CD4-positive, alpha-beta T cell treated with Interleukin-17A for 1 hour (primary cell): ENCODE results near the gene SPATA32.

Experiments
- DNase-seq: peaks from one replicate; pipeline ENCODE4 v3.0.0-alpha.2; 2020

The SPATA32 gene

DNA sequence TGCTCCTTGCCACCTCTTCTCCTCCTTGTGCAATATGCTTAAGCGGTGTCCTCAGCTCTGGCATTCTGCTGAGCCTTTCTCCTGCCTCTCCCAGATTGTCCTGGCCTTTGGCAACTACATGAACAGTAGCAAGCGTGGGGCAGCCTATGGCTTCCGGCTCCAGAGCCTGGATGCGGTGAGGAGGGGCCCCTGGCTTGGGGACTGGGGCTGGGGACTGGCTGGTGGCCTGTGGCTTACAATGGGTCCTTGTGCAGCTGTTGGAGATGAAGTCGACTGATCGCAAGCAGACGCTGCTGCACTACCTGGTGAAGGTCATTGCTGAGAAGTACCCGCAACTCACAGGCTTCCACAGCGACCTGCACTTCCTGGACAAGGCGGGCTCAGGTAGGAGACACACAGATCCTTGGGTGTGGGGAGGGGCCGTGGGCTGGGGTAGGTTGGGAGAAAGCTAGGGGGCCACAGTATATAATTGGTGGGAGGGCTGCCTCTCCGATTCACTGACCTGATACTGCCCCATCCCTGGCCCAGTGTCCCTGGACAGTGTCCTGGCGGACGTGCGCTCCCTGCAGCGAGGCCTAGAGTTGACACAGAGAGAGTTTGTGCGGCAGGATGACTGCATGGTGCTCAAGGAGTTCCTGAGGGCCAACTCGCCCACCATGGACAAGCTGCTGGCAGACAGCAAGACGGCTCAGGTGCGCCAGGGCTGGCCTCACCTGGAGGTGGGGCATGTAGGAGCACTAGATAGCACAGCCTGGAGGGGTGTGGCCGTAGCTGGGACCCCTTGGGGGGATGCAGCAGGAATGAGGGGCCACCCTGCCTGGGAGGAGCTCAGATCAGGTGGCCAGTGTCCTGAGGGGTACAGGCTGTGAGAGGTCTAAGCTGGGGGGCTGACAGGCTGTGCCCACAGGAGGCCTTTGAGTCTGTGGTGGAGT is 16.9 kb downstream of the SPATA32 start:
- DNase-seq, result no peak

- no peak for DNase-seq
Observed at GRCh38 chr17:45243750-45244149, 18.1 kb downstream of the SPATA32 start.

GRCh38 chr17:45242029-45242414 is 19.9 kb downstream of the SPATA32 start:
- no peak for DNase-seq

DNA sequence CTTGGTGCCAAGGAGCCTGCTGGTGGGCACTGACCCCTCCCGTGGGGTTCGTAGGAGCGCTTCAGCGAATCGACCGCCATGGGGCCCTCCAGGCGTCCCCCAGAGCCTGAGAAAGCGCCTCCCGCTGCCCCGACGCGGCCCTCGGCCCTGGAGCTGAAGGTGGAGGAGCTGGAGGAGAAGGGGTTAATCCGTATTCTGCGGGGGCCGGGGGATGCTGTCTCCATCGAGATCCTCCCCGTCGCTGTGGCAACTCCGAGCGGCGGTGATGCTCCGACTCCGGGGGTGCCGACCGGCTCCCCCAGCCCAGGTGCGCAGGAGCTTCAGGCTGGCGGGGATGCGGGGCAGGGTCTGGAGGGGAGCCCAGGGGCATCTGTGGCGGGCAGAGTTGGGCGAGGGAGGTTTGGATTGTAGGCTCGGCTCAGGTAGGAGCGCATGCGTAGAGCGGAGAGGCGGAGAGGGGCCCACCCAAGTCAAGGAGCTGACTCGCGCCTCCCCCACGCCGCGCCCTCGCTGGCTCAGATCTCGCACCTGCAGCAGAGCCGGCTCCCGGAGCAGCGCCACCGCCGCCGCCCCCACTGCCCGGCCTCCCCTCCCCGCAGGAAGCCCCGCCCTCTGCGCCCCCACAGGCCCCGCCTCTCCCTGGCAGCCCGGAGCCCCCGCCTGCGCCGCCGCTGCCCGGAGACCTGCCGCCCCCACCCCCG is 20.4 kb downstream of the SPATA32 start:
- no peak for DNase-seq

DNA sequence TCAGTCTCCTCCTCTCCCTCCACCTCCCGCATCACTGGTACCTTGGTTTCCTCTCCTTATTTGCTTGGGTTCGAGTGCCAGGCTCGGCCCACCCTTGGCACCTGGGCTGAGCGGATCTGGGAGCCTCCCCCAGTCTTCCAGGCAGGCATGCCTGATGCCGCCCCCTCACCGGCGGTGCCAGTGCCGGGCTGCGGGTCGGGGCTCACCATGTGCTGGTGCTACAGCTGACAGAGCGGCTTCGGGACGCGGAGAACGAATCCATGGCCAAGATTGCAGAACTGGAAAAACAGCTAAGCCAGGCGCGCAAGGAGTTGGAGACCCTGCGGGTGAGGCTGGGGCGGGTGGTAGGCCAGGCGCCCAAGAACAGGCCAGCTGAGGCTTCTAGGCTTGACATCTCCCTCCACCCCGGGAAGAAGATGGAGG is 21.0 kb downstream of the SPATA32 start:
- DNase-seq, result no peak

DNA sequence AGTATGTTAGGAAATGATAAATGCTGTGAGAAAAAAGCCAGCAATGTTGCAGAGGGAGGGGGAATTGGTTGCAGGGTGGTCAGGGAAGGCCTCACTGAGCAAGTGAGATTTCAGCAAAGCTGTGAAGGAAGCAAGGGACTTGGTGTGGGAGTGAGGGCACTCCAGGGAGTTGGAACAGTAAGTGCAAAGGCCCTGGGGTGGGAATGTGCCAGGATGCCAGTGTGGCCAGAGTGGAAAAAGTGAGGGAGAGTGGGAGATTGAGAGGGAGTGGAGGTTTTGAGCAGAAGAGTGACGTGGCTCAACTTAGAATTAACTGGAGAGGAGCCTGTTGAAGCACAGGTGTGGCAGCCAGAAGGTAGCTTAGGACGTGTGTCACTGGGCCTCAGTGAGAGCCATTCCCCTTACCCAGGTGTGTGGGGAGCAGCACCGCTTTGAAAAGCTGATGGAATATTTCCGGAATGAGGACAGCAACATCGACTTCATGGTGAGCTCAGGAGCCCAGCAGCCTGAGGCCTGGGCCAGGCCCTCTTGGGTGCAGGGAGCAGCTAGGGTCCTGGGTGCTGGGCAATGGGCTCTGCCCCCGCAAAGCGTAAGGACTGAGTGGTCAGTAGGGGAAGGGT is 23.6 kb downstream of the SPATA32 start:
- DNase-seq, result no peak

- DNase-seq, result no peak
Observed at GRCh38 chr17:45237686-45238085, 24.2 kb downstream of the SPATA32 start.

GRCh38 chr17:45236282-45236606 is 25.6 kb downstream of the SPATA32 start:
- DNase-seq, result no peak

GRCh38 chr17:45235416-45236281 is 26.2 kb downstream of the SPATA32 start:
- peak; percentile 82 for DNase-seq

DNA sequence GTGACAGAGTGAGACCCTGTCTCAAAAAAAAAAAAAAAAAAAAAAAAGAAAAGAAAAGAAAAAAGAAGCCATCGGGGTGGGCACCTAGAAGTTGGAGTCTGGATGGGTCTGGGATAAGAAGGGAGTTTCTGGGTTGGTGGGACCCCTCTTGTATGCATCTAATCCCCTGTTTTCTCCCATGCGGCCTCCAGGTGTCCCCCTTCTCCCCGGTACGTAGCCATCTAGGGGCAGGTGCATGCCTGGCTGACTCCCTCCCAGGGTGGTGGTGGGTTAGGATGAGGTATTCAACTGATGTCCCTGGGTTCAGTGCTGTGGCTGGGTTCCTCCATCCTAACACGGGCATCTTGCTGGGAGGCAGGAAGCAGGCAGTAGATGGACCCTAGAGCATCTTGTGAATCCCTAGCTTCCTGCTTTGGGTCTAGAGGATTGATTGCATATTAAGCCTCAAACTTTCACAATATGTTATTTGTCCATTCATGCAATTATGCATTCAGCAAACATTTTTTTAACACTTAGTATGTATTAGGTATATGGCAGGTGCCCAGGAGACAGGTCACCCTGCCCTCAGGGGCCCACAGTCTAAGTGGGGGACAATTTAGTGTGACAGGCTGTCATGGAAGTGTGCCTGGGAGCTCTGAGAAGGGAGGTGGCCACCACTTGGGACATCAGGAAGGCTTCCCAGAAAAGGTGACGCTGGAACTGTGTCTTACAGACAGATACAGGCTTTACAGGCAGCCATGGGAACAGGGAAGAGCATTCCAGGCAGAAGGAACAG is 27.1 kb downstream of the SPATA32 start:
- DNase-seq, result peak; percentile 67

- no peak for DNase-seq
Observed at GRCh38 chr17:45233423-45233924, 28.4 kb downstream of the SPATA32 start.

DNA sequence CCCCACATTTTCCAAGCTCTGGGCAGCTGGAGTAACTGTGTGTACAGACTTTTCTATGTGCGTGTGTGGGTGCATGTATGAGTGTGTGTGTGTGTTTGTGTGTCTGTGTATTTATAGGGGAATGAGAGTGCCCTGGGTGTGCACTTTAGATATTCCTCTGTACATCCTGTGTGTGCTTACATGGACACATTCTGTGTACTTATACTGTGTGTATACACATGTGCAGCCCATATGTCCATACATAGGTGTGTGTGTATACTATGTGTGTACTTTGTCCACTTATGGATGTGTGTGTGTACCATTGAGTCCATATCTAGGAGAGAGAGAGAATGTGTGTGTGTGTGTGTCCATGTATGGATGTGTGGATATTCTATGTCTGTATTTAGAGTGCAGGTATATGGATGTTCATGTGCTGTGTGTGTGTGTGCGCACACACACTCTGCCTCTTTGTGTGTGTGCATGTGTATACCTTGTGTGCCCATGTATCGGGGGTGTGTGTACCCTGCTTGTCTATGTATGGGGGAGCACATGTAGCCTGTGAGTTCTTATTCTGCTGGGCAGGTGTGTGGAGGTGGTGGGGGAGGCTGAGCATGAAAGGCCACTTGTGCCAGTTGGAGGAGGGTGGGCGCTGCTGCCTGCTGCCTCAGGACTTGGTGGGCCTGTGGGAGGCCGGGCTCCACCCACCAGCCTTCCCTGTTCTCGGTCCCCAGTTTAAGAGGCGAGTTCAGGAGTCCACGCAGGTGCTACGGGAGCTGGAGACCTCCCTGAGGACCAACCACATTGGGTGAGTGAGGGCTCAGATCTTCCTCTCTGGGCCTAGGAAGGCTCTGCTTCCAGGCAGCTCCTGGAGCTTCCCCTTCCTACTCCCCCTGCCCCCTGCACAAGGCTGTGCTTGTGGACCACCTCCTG is 29.1 kb downstream of the SPATA32 start:
- no peak for DNase-seq

DNA sequence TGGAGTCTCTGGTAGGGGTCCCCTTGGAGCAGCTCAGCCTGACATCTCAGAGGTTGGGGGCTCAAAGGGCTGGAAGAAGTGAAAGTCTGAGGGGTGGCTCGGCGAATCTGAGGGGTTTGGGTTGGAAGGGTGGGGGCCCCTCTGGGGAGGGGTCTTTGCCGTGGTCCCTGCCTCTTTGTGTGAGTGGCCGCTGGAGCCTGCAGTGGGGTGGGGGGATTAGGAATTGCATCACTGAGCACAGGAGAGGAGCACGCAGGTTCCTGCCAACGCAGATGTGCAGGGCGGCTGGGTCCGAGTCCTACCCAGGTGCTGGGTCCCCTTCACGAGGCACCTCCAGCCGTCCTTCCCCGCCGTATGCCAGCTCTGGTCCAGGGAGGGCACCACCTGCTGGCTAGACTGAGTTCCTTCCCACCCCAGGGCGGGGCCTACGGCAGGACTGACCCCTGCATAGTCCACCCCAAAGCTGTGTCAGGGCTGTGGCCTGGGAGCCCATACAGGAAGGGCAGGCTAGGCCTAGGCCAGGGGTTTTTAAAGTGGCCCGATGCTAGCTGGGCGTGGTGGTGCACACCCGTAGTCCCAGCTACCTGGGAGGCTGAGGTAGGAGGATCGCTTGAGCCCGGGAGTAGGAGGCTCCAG is 30.3 kb downstream of the SPATA32 start:
- peak; percentile 44 for DNase-seq

DNA sequence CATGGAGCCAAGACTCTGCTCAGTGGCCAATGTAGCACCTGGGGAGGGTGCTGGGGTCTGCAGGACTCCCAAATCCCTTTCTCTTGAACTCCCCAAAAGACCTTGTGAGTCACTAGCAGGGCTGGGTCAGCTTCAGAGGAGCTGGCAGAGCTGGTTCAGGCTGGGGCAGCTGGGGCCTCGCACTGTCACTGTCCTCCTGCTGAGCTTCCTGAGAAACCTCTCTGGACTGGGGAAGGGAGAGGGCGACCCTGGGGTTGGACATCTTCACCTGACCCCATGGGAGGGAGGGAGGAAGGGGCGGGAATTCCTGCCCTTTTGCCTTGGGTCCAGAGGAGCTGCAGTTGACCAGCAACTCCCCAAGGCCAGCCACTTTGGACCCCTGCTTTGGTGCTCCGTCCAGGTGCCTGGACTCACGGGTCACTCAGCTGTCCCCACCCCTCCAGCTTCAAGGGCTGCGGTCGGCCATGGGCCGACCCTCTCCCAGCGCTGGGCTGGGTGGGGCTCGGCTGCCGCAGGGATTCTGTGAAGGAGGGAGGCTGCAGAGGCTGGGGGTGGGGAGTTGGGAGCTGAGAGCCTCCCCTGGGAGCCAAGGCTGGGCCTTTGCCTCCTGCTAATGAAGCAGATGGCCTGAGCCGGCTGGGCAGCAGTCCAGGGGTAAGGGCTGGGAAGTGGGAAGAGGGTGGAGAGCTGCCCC is 31.0 kb downstream of the SPATA32 start:
- no peak for DNase-seq

GRCh38 chr17:45230410-45230786 is 31.5 kb downstream of the SPATA32 start:
- no peak for DNase-seq

- DNase-seq, result peak; percentile 61
Observed at GRCh38 chr17:45229681-45230409, 32.0 kb downstream of the SPATA32 start.

DNA sequence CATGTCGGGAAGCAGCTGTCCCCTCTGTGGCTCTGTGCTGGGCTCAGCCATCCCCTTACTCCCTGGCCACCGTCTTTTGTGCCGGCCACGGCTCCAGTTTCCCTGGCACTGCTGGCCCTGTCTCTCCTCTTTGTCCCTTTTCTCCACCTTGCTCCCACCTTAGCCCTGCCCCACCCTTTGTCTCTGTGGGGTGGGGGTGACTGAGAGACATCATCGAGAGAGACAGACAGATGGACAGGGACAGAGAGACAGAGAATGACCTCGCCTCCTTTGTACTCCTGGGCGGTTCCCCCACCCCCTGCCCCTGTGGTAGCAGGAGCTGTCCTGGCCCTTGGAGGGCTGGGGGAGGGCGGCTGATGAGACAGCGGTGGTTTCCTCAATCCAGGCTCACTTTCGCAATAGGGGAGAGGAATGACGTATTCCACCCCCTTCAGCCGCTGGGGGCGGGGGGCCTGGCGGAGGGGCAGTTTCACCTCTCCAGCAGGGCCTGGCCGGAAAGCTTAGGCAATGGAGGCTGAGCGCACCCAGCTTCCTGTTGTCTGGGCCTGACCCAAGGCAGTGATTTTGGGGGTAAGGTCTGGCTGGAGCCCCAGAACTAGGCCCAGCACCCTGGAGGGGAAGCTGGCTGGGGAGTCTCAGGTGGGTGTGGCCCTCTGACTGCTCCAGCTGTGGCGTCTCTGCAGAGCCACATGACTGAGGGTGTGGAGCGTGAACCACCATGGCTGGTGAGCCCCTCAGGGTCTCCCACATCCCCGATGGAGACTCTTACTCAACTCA is 32.9 kb downstream of the SPATA32 start:
- peak; percentile 91 for DNase-seq
